Suprapubic skin (tissue), 3 donors: ENCODE results near the gene SAG.

Source experiments
- CTCF ChIP-seq, 2 donors: fragments of 200-600 bp in 1 of 2; fragments of 450-650 bp in 1 of 2; sonication (generic) in 1 of 2; IDR thresholded peaks; one replicate each; pipeline ENCODE4 v1.5.1; 2016 to 2019; ENCODE audit warnings: antibody characterized with exemption in 2 of 2, mild to moderate bottlenecking in 1 of 2, moderate library complexity in 1 of 2
- POLR2A ChIP-seq, 2 donors: fragments of 450-650 bp; IDR thresholded peaks; one replicate each; pipeline ENCODE4 v1.6.1; 2017; ENCODE audit warnings: antibody characterized with exemption in 2 of 2, mild to moderate bottlenecking in 2 of 2, moderate library complexity in 2 of 2

DNA sequence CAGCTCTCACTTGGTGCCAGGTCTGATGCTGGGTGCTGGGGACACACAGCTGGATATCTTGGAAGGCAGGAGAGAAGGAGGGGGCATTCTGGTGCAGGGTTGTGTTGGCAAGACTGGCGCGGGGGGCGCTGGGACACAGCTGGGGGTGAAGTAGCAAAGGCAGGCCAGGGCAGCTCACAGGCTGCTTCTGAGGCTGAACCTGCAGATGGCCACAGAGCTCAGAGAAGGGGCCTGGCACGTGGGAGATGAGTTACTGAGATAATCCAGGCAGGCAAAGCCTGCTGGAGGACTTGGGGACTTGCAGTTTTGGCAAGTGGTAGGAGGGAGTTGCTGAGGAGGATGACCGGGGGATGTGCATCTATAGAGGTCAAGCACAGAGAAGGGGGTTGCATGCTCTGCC is 30.4 kb downstream of the SAG start:
- TF ChIP-seq POLR2A (IDR thresholded peaks at IDR 0.05), result no peak
- no peak for TF ChIP-seq CTCF (IDR thresholded peaks at IDR 0.05)
